ENCODE data around the gene RHOA. TPM values are rescaled to one million over a fixed set of nuclear protein-coding genes. Genes with fewer than 3 reads are reported as not detected.

RHOA gene
- total and polyA plus RNA-seq, 4 donors = 269 to 567 (median 432) TPM

- Histone ChIP-seq H3K4me3 (no peak overlapping the region), H3K4me1 (ENCODE audit: control insufficient read depth in 5 of 5, insufficient read depth in 5 of 5, low read length in 5 of 5) (no peaks in the 10 kb centered on the region), H3K27me3 (ENCODE audit: control insufficient read depth in 3 of 3, insufficient read depth in 3 of 3, low read length in 2 of 3) (no peaks in the 10 kb centered on the region), H3K9me3 (ENCODE audit: control insufficient read depth in 4 of 4, insufficient read depth in 3 of 4, low read length in 3 of 4) (no peaks in the 10 kb centered on the region), H3K9ac (ENCODE audit: insufficient read depth in 1 of 2, low read length in 2 of 2) (no peak overlapping the region), H3K36me3 (ENCODE audit: control insufficient read depth in 4 of 4, insufficient read depth in 4 of 4, low read length in 4 of 4) (peaks cover 19 to 51% (median 34%) of the 10 kb centered on the region in 4 donors), H3K27ac (ENCODE audit: low read depth in 1 of 2, low read length in 1 of 2) (no peak overlapping the region)
- no peak for TF ChIP-seq CTCF (IDR thresholded peaks at IDR 0.05; ENCODE audit: control extremely low read depth, extremely low read depth)
- no peak for DNase-seq
- no peak for ATAC-seq (ENCODE audit: insufficient read depth, low FRiP score)
- 83 to 85% methylated on average over 7 of the region's 7 CpGs for WGBS, 2 donors
Measured at GRCh38 chr3:49327485-49327884, 84.3 kb downstream of the RHOA start.

DNA sequence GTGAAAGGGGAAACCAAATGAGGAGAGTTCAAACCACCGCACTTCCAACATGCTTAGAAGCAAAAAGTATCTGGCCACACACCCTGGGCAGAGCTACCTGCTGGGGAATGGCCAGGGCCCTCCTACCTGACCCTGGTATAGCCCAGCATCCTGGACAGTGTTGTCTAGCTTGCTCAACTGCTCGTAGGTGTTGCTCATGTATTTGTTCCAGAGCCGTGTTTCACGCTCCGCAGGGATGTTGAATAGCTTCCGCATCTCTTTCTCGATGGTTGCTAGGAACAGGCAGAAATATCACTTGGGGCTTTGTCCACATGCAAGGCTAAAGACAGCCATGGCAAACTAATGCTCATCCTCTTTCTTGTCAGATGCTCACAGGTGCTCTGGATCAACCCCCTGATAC is 87.0 kb downstream of the RHOA start:
- Histone ChIP-seq H3K4me3 (no peak overlapping the region), H3K9me3 (ENCODE audit: control insufficient read depth in 4 of 4, insufficient read depth in 3 of 4, low read length in 3 of 4) (no peaks in the 10 kb centered on the region), H3K4me1 (ENCODE audit: control insufficient read depth in 5 of 5, insufficient read depth in 5 of 5, low read length in 5 of 5) (no peaks in the 10 kb centered on the region), H3K9ac (ENCODE audit: insufficient read depth in 1 of 2, low read length in 2 of 2) (no peak overlapping the region), H3K27ac (ENCODE audit: low read depth in 1 of 2, low read length in 1 of 2) (no peak overlapping the region), H3K36me3 (ENCODE audit: control insufficient read depth in 4 of 4, insufficient read depth in 4 of 4, low read length in 4 of 4) (peaks cover 19 to 57% (median 40%) of the 10 kb centered on the region in 4 donors), H3K27me3 (ENCODE audit: control insufficient read depth in 3 of 3, insufficient read depth in 3 of 3, low read length in 2 of 3) (no peaks in the 10 kb centered on the region)
- no peak for DNase-seq
- TF ChIP-seq CTCF (IDR thresholded peaks at IDR 0.05; ENCODE audit: control extremely low read depth, extremely low read depth) = no peak
- 95 to 96% methylated on average over 7 of the region's 7 CpGs for WGBS, 2 donors
- no peak for ATAC-seq (ENCODE audit: insufficient read depth, low FRiP score)

DNA sequence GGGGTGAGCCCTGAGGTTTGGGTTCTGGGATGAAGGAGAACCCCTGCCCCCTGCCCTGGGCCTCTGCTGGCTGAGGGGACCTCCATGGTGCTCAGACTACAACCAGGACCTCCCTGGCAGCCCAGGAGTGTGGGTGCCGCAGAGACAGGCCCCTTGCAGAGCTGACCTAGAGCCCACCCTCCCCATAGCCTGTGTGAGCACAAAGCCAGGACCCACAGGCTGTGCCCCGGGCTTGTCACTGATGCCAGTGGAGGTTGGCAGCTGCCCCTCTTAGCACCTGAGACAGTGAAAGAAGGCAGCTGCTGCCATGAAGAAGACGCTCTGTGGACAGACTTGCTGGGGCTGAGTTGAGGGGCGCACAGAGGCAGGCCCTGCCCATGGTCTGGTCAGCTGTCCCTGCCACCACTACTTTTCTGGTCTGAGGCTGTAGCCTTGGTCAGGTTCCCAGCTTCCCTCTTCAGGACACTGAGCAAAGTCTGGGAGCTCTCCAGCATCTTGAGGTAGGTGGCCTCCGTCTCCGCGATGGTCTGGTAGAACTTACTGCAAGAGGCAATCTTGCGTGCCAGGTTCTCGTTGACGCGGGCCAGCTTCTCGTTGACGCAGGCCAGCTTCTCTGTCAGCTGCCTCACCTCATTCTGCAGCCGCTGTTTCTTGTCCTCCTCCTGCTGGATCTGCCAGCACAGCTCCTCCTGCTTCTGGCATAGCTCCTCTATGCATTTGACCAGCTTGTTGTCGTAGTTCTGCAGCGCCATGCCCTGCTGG is 94.9 kb downstream of the RHOA start:
- H3K4me3 ChIP-seq = no peak overlapping the region
- ATAC-seq (ENCODE audit: insufficient read depth, low FRiP score) (no peak), DNase-seq (peak in 1 of 3 donors; percentile 14)
- peaks cover 15 to 46% (median 28%) of the 10 kb centered on the region in 4 donors for H3K36me3 ChIP-seq (ENCODE audit: control insufficient read depth in 4 of 4, insufficient read depth in 4 of 4, low read length in 4 of 4)
- WGBS, 2 donors = 93 to 96% methylated on average over 16 of the region's 16 CpGs
- TF ChIP-seq CTCF (IDR thresholded peaks at IDR 0.05; ENCODE audit: control extremely low read depth, extremely low read depth) = no peak
- H3K27me3 ChIP-seq (ENCODE audit: control insufficient read depth in 3 of 3, insufficient read depth in 3 of 3, low read length in 2 of 3) = no peaks in the 10 kb centered on the region
- H3K9ac ChIP-seq (ENCODE audit: insufficient read depth in 1 of 2, low read length in 2 of 2) = no peak overlapping the region
- H3K27ac ChIP-seq (ENCODE audit: low read depth in 1 of 2, low read length in 1 of 2) = peak overlapping the region in 1 of 2 donors; percentile 23
- peaks cover 0 to 3% (median 0%) of the 10 kb centered on the region in 5 donors for H3K4me1 ChIP-seq (ENCODE audit: control insufficient read depth in 5 of 5, insufficient read depth in 5 of 5, low read length in 5 of 5)
- H3K9me3 ChIP-seq (ENCODE audit: control insufficient read depth in 4 of 4, insufficient read depth in 3 of 4, low read length in 3 of 4) = no peaks in the 10 kb centered on the region

Data from lung (tissue), 12 donors.